Transverse colon (tissue), 4 donors: Measurements from ENCODE around the gene EP300.

Experiments used
- CTCF ChIP-seq, 5 experiments: fragments of 200-600 bp in 3 of 5; fragments of 450-650 bp in 2 of 5; sonication (generic) in 3 of 5; IDR thresholded peaks; 1 replicate in 2 of 5; 2 replicates in 3 of 5; pipeline ENCODE4 v1.5.1; 2016 to 2017; ENCODE audit warnings: antibody characterized with exemption in 5 of 5, inconsistent platforms in 3 of 5, mild to moderate bottlenecking in 2 of 5, moderate library complexity in 1 of 5
- POLR2AphosphoS5 ChIP-seq, 3 donors: sonication (generic); formaldehyde crosslinking; IDR thresholded peaks; one replicate each; pipeline ENCODE4 v1.6.1; 2016; ENCODE audit warnings: antibody characterized with exemption in 3 of 3

- TF ChIP-seq CTCF (IDR thresholded peaks at IDR 0.05) (peak in 2 of 5 experiments; percentile 13 to 33), POLR2AphosphoS5 (IDR thresholded peaks at IDR 0.05) (peak in 2 of 3 donors; percentile 21 to 57)
Measured at GRCh38 chr22:41197038-41197972, 104.9 kb downstream of the EP300 start.
